Keratinocyte (primary cell): ENCODE results near the gene IQSEC2. TPM values are rescaled to one million over a fixed set of nuclear protein-coding genes. Genes with fewer than 3 reads are reported as not detected.

ENCODE experiments used
- DNase-seq: peaks from one replicate; pipeline ENCODE4 v3.0.0-alpha.2; 2011; ENCODE audit warnings: low read depth, missing footprints, low spot score
- FAIRE-seq: peaks from 2 replicates; lab custom pipeline; 2011; peaks lifted over from hg19 to GRCh38; lab: Jason Lieb, UNC
- H2AFZ ChIP-seq: 2 replicates; pipeline ENCODE4 v1.6.0; 2012; ENCODE audit warnings: low read length, control low read depth, inconsistent platforms; ENCODE audit not compliant: control insufficient read depth
- H3K27ac ChIP-seq: 2 replicates; pipeline ENCODE4 v1.5.1; 2011; ENCODE audit warnings: low read length; ENCODE audit not compliant: control insufficient read depth, insufficient read depth
- H3K27me3 ChIP-seq: 3 replicates; pipeline ENCODE4 v1.6.0; 2011; ENCODE audit warnings: low read length; ENCODE audit not compliant: control insufficient read depth, insufficient read depth; ENCODE audit errors: extremely low read depth
- H3K36me3 ChIP-seq, 2 experiments: 2 replicates in 1 of 2; 3 replicates in 1 of 2; pipeline ENCODE4 v1.5.1; 2011; ENCODE audit warnings: low read length in 2 of 2, mild to moderate bottlenecking in 1 of 2; ENCODE audit not compliant: control insufficient read depth in 2 of 2, insufficient read depth in 2 of 2; ENCODE audit errors: extremely low read depth in 1 of 2
- H3K4me1 ChIP-seq: 3 replicates; pipeline ENCODE4 v1.5.1; 2011; ENCODE audit warnings: low read length; ENCODE audit not compliant: control insufficient read depth, insufficient read depth; ENCODE audit errors: extremely low read depth
- H3K4me2 ChIP-seq: 3 replicates; pipeline ENCODE4 v1.6.0; 2011; ENCODE audit warnings: low read depth, low read length; ENCODE audit not compliant: control insufficient read depth, insufficient read depth; ENCODE audit errors: extremely low read depth
- H3K4me3 ChIP-seq, 3 experiments: fragments of 200-600 bp in 1 of 3; sonication (generic) in 1 of 3; 2 replicates in 2 of 3; 3 replicates in 1 of 3; pipeline ENCODE4 v1.5.1; 2011 to 2016; ENCODE audit warnings: low read length in 3 of 3, mild to moderate bottlenecking in 3 of 3, control low read depth in 2 of 3, inconsistent platforms in 1 of 3, low read depth in 1 of 3, mixed read lengths in 1 of 3, mixed run types in 1 of 3, moderate library complexity in 1 of 3; ENCODE audit not compliant: control insufficient read depth in 2 of 3, insufficient read depth in 2 of 3; ENCODE audit errors: extremely low read depth in 1 of 3
- H3K79me2 ChIP-seq: 2 replicates; pipeline ENCODE4 v1.6.0; 2012; ENCODE audit warnings: low read length; ENCODE audit not compliant: control insufficient read depth, insufficient read depth
- H3K9ac ChIP-seq: 3 replicates; pipeline ENCODE4 v1.6.0; 2011; ENCODE audit warnings: low read length; ENCODE audit not compliant: control insufficient read depth, insufficient read depth; ENCODE audit errors: extremely low read depth
- H3K9me1 ChIP-seq: 3 replicates; pipeline ENCODE4 v1.6.0; 2011; ENCODE audit warnings: low read length; ENCODE audit not compliant: control insufficient read depth, insufficient read depth; ENCODE audit errors: extremely low read depth
- H3K9me3 ChIP-seq: 2 replicates; pipeline ENCODE4 v1.5.1; 2012; ENCODE audit warnings: low read depth, low read length; ENCODE audit not compliant: control insufficient read depth
- H4K20me1 ChIP-seq: 3 replicates; pipeline ENCODE4 v1.6.0; 2011; ENCODE audit warnings: low read length; ENCODE audit not compliant: control insufficient read depth, insufficient read depth; ENCODE audit errors: extremely low read depth
- EZH2 ChIP-seq: IDR thresholded peaks from one replicate; pipeline ENCODE4 v1.6.1; 2012; ENCODE audit warnings: inconsistent platforms, mild to moderate bottlenecking, low read length, moderate library complexity
- dilution Hi-C: fragments of 300-500 bp; cut with MboI; formaldehyde crosslinking; loops from one replicate; pipeline ENCODE4 v1.7.0; 2020; ENCODE audit warnings: low sequenced_read_pairs; ENCODE audit not compliant: extremely low pct_ligation_motif_present
- polyA plus RNA-seq, 5 experiments: library from polyadenylated mRNA; depleted of rRNA in 3 of 5; stranded (reverse) in 3 of 5; stranded (forward) in 1 of 5; unstranded in 1 of 5; fragments of >200 nt; gene quantifications; 1 replicate in 1 of 5; 2 replicates in 3 of 5; 3 replicates in 1 of 5; pipeline versions ENCODE4 v1.2.1 to v1.2.3, GENCODE V29; 2011 to 2012; ENCODE audit warnings: missing spikeins in 2 of 5, low read depth in 1 of 5, low replicate concordance in 1 of 5
- TF ChIP-seq, protein P1 (sequence below), 3 experiments: IDR thresholded peaks in 1 of 3; conservative IDR thresholded peaks in 1 of 3; optimal IDR thresholded peaks in 1 of 3; 2 replicates in 2 of 3; 3 replicates in 1 of 3; pipeline versions ENCODE3 to v1.5.1; 2011; ENCODE audit warnings: low read length in 3 of 3, mild to moderate bottlenecking in 3 of 3, moderate library complexity in 2 of 3, control low read depth in 1 of 3, inconsistent platforms in 1 of 3; ENCODE audit not compliant: insufficient read depth in 2 of 3; ENCODE audit errors: extremely low read depth in 1 of 3

Gene IQSEC2
- polyA plus RNA-seq, 1 donor (not counting 4 experiments of a cell fraction or from before 2014, with no cell fraction given): 4.7 TPM

DNA sequence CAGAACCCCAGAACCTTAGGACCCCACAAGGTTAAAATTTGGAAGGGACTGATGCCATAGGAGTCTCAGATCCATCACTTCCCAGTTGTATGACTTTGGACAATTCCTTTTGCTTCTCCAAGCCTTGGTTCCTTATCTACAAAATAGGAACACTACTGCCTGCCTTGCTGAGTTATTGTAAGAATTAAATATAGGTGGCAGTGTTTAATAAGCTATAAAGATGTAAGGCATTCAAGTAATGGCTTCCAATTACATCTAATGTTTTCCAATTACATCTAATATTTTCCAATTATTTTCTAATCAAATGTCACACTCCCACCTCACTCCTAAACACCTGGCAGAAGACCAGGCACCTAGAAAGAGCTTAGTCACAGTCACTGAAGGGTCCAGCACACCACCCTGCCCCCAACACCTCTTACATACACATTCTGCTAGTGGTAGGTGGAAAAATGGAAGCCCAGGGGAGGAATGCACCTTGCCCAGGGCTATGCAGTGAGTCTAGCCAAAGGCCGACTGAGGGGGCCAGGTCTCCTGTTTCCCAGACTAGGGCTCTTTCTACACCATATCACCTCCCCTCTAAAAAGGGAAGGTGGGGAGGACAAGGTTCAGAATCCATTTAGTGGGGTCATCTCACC, 31.9 kb downstream of the IQSEC2 start:
- TF ChIP-seq, protein P1, sequence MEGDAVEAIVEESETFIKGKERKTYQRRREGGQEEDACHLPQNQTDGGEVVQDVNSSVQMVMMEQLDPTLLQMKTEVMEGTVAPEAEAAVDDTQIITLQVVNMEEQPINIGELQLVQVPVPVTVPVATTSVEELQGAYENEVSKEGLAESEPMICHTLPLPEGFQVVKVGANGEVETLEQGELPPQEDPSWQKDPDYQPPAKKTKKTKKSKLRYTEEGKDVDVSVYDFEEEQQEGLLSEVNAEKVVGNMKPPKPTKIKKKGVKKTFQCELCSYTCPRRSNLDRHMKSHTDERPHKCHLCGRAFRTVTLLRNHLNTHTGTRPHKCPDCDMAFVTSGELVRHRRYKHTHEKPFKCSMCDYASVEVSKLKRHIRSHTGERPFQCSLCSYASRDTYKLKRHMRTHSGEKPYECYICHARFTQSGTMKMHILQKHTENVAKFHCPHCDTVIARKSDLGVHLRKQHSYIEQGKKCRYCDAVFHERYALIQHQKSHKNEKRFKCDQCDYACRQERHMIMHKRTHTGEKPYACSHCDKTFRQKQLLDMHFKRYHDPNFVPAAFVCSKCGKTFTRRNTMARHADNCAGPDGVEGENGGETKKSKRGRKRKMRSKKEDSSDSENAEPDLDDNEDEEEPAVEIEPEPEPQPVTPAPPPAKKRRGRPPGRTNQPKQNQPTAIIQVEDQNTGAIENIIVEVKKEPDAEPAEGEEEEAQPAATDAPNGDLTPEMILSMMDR (optimal IDR thresholded peaks at IDR 0.05 in 1 of 3, IDR thresholded peaks at IDR 0.05 in 1 of 3, conservative IDR thresholded peaks at IDR 0.05 in 1 of 3; ENCODE audit: extremely low read depth in 1 of 3, insufficient read depth in 2 of 3, low read length in 3 of 3): no peak
- TF ChIP-seq EZH2: no peak
- Histone ChIP-seq H3K4me3 (no peak overlapping the region), H3K27me3 (no peaks in the 10 kb centered on the region), H3K27ac (no peak overlapping the region), H4K20me1 (no peaks in the 10 kb centered on the region), H3K4me2 (no peak overlapping the region), H3K4me1 (no peaks in the 10 kb centered on the region), H3K36me3 (peaks cover 0 to 1% of the 10 kb centered on the region in 2 experiments), H3K79me2 (no peaks in the 10 kb centered on the region), H3K9me3 (no peaks in the 10 kb centered on the region), H3K9ac (no peak overlapping the region), H3K9me1 (no peaks in the 10 kb centered on the region), H2AFZ (no peak overlapping the region)
- FAIRE-seq (no peak), DNase-seq (no peak)
- dilution Hi-C loops: no loop called here

DNA sequence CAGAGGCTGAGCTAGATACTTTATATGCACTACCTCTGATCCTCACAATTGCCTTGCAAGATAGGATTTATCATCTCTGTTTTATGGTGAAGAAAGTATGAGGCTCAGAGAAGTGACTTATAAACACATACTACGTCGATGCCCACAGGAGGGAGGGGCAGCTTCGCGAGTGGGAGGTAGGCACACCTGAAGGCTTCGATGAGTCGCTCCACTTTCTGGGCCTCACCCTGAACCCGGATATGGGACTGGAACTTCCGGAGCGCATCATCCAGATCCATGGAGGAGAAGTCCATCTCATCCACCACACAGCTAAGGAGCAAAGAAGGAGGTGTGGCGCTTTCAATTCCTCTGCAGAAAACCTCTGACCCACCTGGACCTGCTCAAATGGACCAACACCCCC, 33.5 kb downstream of the IQSEC2 start:
- no peaks in the 10 kb centered on the region for H3K27me3 ChIP-seq
- peaks cover 0 to 2% of the 10 kb centered on the region in 2 experiments for H3K36me3 ChIP-seq

More for the DNA sequence above, 33.5 kb downstream of the IQSEC2 start:
- H2AFZ ChIP-seq: no peak overlapping the region
- H3K9me1 ChIP-seq: no peaks in the 10 kb centered on the region
- no peaks in the 10 kb centered on the region for H3K4me1 ChIP-seq
- no peak for FAIRE-seq
- H3K4me3 ChIP-seq: no peak overlapping the region
- H3K9ac ChIP-seq: no peak overlapping the region
- H3K9me3 ChIP-seq: no peaks in the 10 kb centered on the region
- H3K79me2 ChIP-seq: no peaks in the 10 kb centered on the region
- dilution Hi-C loops: no loop called here
- H4K20me1 ChIP-seq: no peaks in the 10 kb centered on the region
- no peak overlapping the region for H3K27ac ChIP-seq
- DNase-seq: no peak
- no peak overlapping the region for H3K4me2 ChIP-seq
- TF ChIP-seq, protein P1 (optimal IDR thresholded peaks at IDR 0.05 in 1 of 3, IDR thresholded peaks at IDR 0.05 in 1 of 3, conservative IDR thresholded peaks at IDR 0.05 in 1 of 3; ENCODE audit: extremely low read depth in 1 of 3, insufficient read depth in 2 of 3, low read length in 3 of 3): no peak
- TF ChIP-seq EZH2: no peak
